Measurements from ENCODE around the gene GTPBP4.

GRCh38 chr10:1058017-1058416, 69.8 kb downstream of the GTPBP4 start:
- TF ChIP-seq POLR2A (IDR thresholded peaks at IDR 0.05) (no peak), POLR2AphosphoS5 (IDR thresholded peaks at IDR 0.05) (no peak)
- TF ChIP-seq, protein P1, sequence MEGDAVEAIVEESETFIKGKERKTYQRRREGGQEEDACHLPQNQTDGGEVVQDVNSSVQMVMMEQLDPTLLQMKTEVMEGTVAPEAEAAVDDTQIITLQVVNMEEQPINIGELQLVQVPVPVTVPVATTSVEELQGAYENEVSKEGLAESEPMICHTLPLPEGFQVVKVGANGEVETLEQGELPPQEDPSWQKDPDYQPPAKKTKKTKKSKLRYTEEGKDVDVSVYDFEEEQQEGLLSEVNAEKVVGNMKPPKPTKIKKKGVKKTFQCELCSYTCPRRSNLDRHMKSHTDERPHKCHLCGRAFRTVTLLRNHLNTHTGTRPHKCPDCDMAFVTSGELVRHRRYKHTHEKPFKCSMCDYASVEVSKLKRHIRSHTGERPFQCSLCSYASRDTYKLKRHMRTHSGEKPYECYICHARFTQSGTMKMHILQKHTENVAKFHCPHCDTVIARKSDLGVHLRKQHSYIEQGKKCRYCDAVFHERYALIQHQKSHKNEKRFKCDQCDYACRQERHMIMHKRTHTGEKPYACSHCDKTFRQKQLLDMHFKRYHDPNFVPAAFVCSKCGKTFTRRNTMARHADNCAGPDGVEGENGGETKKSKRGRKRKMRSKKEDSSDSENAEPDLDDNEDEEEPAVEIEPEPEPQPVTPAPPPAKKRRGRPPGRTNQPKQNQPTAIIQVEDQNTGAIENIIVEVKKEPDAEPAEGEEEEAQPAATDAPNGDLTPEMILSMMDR (IDR thresholded peaks at IDR 0.05 in 8 of 11, conservative IDR thresholded peaks at IDR 0.05 in 3 of 11) = no peak

Measured in spleen (tissue), 7 donors.